Keratinocyte (primary cell): ENCODE results near the gene GPSM1. TPM values are rescaled to one million over a fixed set of nuclear protein-coding genes. Genes with fewer than 3 reads are reported as not detected.

Experiments used
- DNase-seq: peaks from one replicate; pipeline ENCODE4 v3.0.0-alpha.2; 2011; ENCODE audit warnings: low read depth, missing footprints, low spot score
- FAIRE-seq: peaks from 2 replicates; lab custom pipeline; 2011; peaks lifted over from hg19 to GRCh38; lab: Jason Lieb, UNC
- H2AFZ ChIP-seq: 2 replicates; pipeline ENCODE4 v1.6.0; 2012; ENCODE audit warnings: low read length, control low read depth, inconsistent platforms; ENCODE audit not compliant: control insufficient read depth
- H3K27ac ChIP-seq: 2 replicates; pipeline ENCODE4 v1.5.1; 2011; ENCODE audit warnings: low read length; ENCODE audit not compliant: control insufficient read depth, insufficient read depth
- H3K27me3 ChIP-seq: 3 replicates; pipeline ENCODE4 v1.6.0; 2011; ENCODE audit warnings: low read length; ENCODE audit not compliant: control insufficient read depth, insufficient read depth; ENCODE audit errors: extremely low read depth
- H3K36me3 ChIP-seq, 2 experiments: 2 replicates in 1 of 2; 3 replicates in 1 of 2; pipeline ENCODE4 v1.5.1; 2011; ENCODE audit warnings: low read length in 2 of 2, mild to moderate bottlenecking in 1 of 2; ENCODE audit not compliant: control insufficient read depth in 2 of 2, insufficient read depth in 2 of 2; ENCODE audit errors: extremely low read depth in 1 of 2
- H3K4me1 ChIP-seq: 3 replicates; pipeline ENCODE4 v1.5.1; 2011; ENCODE audit warnings: low read length; ENCODE audit not compliant: control insufficient read depth, insufficient read depth; ENCODE audit errors: extremely low read depth
- H3K4me2 ChIP-seq: 3 replicates; pipeline ENCODE4 v1.6.0; 2011; ENCODE audit warnings: low read depth, low read length; ENCODE audit not compliant: control insufficient read depth, insufficient read depth; ENCODE audit errors: extremely low read depth
- H3K4me3 ChIP-seq, 3 experiments: fragments of 200-600 bp in 1 of 3; sonication (generic) in 1 of 3; 2 replicates in 2 of 3; 3 replicates in 1 of 3; pipeline ENCODE4 v1.5.1; 2011 to 2016; ENCODE audit warnings: low read length in 3 of 3, mild to moderate bottlenecking in 3 of 3, control low read depth in 2 of 3, inconsistent platforms in 1 of 3, low read depth in 1 of 3, mixed read lengths in 1 of 3, mixed run types in 1 of 3, moderate library complexity in 1 of 3; ENCODE audit not compliant: control insufficient read depth in 2 of 3, insufficient read depth in 2 of 3; ENCODE audit errors: extremely low read depth in 1 of 3
- H3K79me2 ChIP-seq: 2 replicates; pipeline ENCODE4 v1.6.0; 2012; ENCODE audit warnings: low read length; ENCODE audit not compliant: control insufficient read depth, insufficient read depth
- H3K9ac ChIP-seq: 3 replicates; pipeline ENCODE4 v1.6.0; 2011; ENCODE audit warnings: low read length; ENCODE audit not compliant: control insufficient read depth, insufficient read depth; ENCODE audit errors: extremely low read depth
- H3K9me1 ChIP-seq: 3 replicates; pipeline ENCODE4 v1.6.0; 2011; ENCODE audit warnings: low read length; ENCODE audit not compliant: control insufficient read depth, insufficient read depth; ENCODE audit errors: extremely low read depth
- H3K9me3 ChIP-seq: 2 replicates; pipeline ENCODE4 v1.5.1; 2012; ENCODE audit warnings: low read depth, low read length; ENCODE audit not compliant: control insufficient read depth
- H4K20me1 ChIP-seq: 3 replicates; pipeline ENCODE4 v1.6.0; 2011; ENCODE audit warnings: low read length; ENCODE audit not compliant: control insufficient read depth, insufficient read depth; ENCODE audit errors: extremely low read depth
- EZH2 ChIP-seq: IDR thresholded peaks from one replicate; pipeline ENCODE4 v1.6.1; 2012; ENCODE audit warnings: inconsistent platforms, mild to moderate bottlenecking, low read length, moderate library complexity
- dilution Hi-C: fragments of 300-500 bp; cut with MboI; formaldehyde crosslinking; loops from one replicate; pipeline ENCODE4 v1.7.0; 2020; ENCODE audit warnings: low sequenced_read_pairs; ENCODE audit not compliant: extremely low pct_ligation_motif_present
- polyA plus RNA-seq, 5 experiments: library from polyadenylated mRNA; depleted of rRNA in 3 of 5; stranded (reverse) in 3 of 5; stranded (forward) in 1 of 5; unstranded in 1 of 5; fragments of >200 nt; gene quantifications; 1 replicate in 1 of 5; 2 replicates in 3 of 5; 3 replicates in 1 of 5; pipeline versions ENCODE4 v1.2.1 to v1.2.3, GENCODE V29; 2011 to 2012; ENCODE audit warnings: missing spikeins in 2 of 5, low read depth in 1 of 5, low replicate concordance in 1 of 5
- TF ChIP-seq, protein P1 (sequence below), 3 experiments: IDR thresholded peaks in 1 of 3; conservative IDR thresholded peaks in 1 of 3; optimal IDR thresholded peaks in 1 of 3; 2 replicates in 2 of 3; 3 replicates in 1 of 3; pipeline versions ENCODE3 to v1.5.1; 2011; ENCODE audit warnings: low read length in 3 of 3, mild to moderate bottlenecking in 3 of 3, moderate library complexity in 2 of 3, control low read depth in 1 of 3, inconsistent platforms in 1 of 3; ENCODE audit not compliant: insufficient read depth in 2 of 3; ENCODE audit errors: extremely low read depth in 1 of 3

GPSM1 gene
- polyA plus RNA-seq, 1 donor (not counting 4 experiments of a cell fraction or from before 2014, with no cell fraction given) = 2.5 TPM

DNA sequence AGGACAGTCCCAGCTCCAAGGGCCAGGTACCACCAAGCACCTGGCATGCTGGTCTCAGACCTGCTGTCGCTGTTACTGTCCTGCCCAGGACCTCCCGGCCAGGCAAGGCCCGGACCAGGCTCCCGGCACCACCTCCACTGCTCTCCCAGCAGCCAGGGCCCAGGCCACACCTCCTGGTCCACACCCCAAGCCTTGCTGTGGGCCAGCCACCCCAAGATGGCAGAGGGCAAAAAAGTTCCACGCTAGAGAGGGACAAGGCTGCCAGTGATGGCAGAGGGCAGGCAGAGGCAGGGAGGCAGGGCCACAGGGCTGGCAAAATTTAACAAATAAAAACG, 35.1 kb downstream of the GPSM1 start:
- FAIRE-seq (no peak), DNase-seq (no peak)
- Histone ChIP-seq H3K4me3 (no peak overlapping the region), H3K9ac (no peak overlapping the region), H3K4me2 (peak overlapping the region; percentile 76), H3K4me1 (peaks cover 12% of the 10 kb centered on the region), H3K79me2 (no peaks in the 10 kb centered on the region), H3K9me1 (no peaks in the 10 kb centered on the region), H2AFZ (no peak overlapping the region), H4K20me1 (no peaks in the 10 kb centered on the region), H3K9me3 (no peaks in the 10 kb centered on the region), H3K36me3 (peaks cover 0 to 3% of the 10 kb centered on the region in 2 experiments), H3K27me3 (no peaks in the 10 kb centered on the region), H3K27ac (no peak overlapping the region)
- dilution Hi-C loops = no loop called here
- TF ChIP-seq, protein P1, sequence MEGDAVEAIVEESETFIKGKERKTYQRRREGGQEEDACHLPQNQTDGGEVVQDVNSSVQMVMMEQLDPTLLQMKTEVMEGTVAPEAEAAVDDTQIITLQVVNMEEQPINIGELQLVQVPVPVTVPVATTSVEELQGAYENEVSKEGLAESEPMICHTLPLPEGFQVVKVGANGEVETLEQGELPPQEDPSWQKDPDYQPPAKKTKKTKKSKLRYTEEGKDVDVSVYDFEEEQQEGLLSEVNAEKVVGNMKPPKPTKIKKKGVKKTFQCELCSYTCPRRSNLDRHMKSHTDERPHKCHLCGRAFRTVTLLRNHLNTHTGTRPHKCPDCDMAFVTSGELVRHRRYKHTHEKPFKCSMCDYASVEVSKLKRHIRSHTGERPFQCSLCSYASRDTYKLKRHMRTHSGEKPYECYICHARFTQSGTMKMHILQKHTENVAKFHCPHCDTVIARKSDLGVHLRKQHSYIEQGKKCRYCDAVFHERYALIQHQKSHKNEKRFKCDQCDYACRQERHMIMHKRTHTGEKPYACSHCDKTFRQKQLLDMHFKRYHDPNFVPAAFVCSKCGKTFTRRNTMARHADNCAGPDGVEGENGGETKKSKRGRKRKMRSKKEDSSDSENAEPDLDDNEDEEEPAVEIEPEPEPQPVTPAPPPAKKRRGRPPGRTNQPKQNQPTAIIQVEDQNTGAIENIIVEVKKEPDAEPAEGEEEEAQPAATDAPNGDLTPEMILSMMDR (optimal IDR thresholded peaks at IDR 0.05 in 1 of 3, IDR thresholded peaks at IDR 0.05 in 1 of 3, conservative IDR thresholded peaks at IDR 0.05 in 1 of 3; ENCODE audit: extremely low read depth in 1 of 3, insufficient read depth in 2 of 3, low read length in 3 of 3) = no peak
- no peak for TF ChIP-seq EZH2

DNA sequence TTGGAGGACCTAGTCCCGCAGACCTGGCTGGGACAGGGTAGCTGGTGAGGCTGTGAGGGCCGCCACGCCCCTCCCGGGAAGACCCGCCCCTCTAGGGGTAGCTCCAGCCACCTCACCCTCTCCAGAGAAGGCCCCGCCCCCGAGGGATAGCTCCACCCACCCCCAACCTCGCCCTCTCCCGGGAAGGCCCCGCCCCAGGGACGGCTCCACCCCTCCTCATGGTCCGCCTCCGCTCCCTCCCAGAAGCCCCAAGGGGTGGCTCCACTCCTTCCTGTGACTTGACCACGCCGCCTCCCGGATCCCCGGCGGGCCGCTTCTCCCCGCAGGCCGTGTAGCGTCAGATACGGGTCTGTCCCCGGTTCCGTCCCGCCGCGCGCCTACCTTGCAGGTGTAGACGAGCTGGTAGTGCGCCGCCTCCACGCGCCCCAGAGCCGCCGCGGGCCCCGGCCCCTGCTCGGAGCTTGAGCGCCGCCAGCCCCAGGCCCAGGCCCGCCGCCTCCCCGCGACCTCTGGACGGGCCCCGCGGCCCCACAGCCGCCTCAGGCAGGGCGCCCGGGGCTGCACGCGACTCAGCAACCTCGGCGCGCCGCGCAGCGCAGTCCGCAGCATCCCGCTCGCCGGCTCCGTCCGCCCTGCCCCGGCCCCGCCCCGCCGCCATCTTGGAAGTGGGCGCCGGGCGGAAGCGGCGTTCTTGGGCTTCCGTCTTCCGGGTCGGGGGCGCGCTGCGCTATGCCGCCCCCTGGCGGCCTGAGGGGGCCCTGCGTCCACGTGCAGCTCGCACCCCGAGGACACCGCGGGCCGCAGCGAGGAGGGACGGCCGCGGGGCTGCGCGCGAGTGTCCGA, 36.0 kb downstream of the GPSM1 start, which contains the start of gene DNLZ:
DNLZ (minus strand) TSS at position 639 of the 843 bp plus-strand sequence; CDS start at position 609, 30 bp downstream.
- Histone ChIP-seq H3K9me1 (no peaks in the 10 kb centered on the region), H4K20me1 (no peaks in the 10 kb centered on the region), H3K79me2 (no peaks in the 10 kb centered on the region), H3K4me1 (peaks cover 12% of the 10 kb centered on the region), H3K27ac (peak within 1 kb of the TSS; percentile 70), H2AFZ (peak within 1 kb of the TSS; percentile 8), H3K9me3 (no peaks in the 10 kb centered on the region), H3K27me3 (no peaks in the 10 kb centered on the region), H3K4me2 (peak within 1 kb of the TSS; percentile 79), H3K4me3 (peak within 1 kb of the TSS; percentile 55 to 75 (median 71)), H3K9ac (peak within 1 kb of the TSS; percentile 90), H3K36me3 (peaks cover 0 to 3% of the 10 kb centered on the region in 2 experiments)
- TF ChIP-seq, protein P1 (optimal IDR thresholded peaks at IDR 0.05 in 1 of 3, IDR thresholded peaks at IDR 0.05 in 1 of 3, conservative IDR thresholded peaks at IDR 0.05 in 1 of 3; ENCODE audit: extremely low read depth in 1 of 3, insufficient read depth in 2 of 3, low read length in 3 of 3) = peak; percentile 57 to 93 (median 86)
- TF ChIP-seq EZH2 = no peak
- FAIRE-seq (peak; percentile 51), DNase-seq (peak; percentile 81)
- dilution Hi-C loops = no loop called here
